C4-2B (cell line): ENCODE measurements around the gene IL18RAP.

ENCODE experiments used
- CTCF ChIP-seq: fragments of 450-650 bp; conservative IDR thresholded peaks from 2 replicates; pipeline ENCODE4 v1.5.1; 2017; ENCODE audit warnings: mild to moderate bottlenecking
- ZFX ChIP-seq: fragments of 450-650 bp; IDR thresholded peaks from 2 replicates; pipeline ENCODE4 v1.6.1; 2017

GRCh38 chr2:102386004-102386403, 37.0 kb upstream of the IL18RAP start:
- TF ChIP-seq CTCF (no peak), ZFX (no peak)
